HG03060 (cell line): ENCODE results near the gene SUFU.

Experiments used
- ATAC-seq: cut with Tn5 transposase; IDR thresholded peaks from one replicate; pipeline ENCODE4 v1.9.1; 2021; ENCODE audit warnings: low read depth, moderate number of reproducible peaks; ENCODE audit not compliant: unreplicated experiment

SUFU gene

GRCh38 chr10:102681696-102682095 lies 177.9 kb downstream of the SUFU start:
- ATAC-seq, result no peak

GRCh38 chr10:102682416-102682815 lies 178.6 kb downstream of the SUFU start:
- no peak for ATAC-seq

- no peak for ATAC-seq
These were observed 179.2 kb downstream of the SUFU start for GRCh38 chr10:102682981-102683380.
